GM18502 (cell line): ENCODE data around the gene FOXJ3.

Source experiments
- ATAC-seq: cut with Tn5 transposase; IDR thresholded peaks from one replicate; pipeline ENCODE4 v1.9.1; 2021; ENCODE audit warnings: mild to moderate bottlenecking; ENCODE audit not compliant: unreplicated experiment, poor library complexity

The FOXJ3 gene

GRCh38 chr1:42313970-42314369 is 21.1 kb downstream of the FOXJ3 start:
- ATAC-seq: no peak

DNA sequence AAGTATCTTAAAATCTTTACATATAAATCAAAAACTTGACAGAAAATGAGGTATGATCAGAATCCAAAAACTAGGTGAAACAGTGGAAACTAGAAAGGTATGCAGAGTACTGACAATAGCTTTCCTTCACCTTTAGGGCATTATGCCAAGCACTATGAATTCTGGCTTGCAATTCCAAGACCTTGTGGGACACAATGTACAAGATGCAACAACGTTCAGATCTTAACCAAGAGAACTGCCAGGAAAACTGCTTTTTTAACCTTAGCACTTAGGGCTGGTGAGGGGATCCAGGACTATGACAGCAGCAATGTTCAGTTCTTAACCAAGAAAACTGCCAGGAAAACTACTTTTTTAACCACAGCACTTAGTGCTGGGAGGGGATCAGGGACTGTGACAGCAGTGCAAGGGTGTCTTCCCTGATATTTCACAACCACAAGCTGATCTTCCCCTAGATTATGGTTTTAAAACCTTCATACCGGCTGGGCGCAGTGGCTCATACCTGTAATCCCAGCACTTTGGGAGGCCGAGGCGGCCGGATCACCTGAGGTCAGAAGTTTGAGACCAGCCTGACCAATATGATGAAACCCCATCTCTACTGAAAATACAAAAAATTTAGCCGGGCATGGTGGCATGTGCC is 22.3 kb downstream of the FOXJ3 start:
- no peak for ATAC-seq

GRCh38 chr1:42311897-42312296 is 23.1 kb downstream of the FOXJ3 start:
- ATAC-seq: no peak

DNA sequence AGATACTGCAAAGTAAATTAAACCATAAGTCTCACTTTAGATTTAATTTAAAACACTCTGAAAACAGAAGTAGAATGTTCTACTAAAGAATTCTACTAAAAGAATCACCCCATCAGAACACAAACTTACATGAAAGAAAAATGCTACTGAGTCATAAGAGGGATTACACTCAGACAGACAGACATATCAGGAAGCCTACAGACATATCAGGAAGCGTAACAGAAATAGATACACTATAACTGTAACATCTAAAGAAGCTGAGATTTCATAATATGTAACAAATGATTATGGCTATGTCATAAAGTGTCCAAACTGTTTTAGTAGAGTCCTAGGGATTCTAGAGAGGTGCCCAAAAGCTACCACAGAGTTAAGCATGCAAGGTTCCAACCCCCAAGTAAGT is 23.9 kb downstream of the FOXJ3 start:
- ATAC-seq: no peak

DNA sequence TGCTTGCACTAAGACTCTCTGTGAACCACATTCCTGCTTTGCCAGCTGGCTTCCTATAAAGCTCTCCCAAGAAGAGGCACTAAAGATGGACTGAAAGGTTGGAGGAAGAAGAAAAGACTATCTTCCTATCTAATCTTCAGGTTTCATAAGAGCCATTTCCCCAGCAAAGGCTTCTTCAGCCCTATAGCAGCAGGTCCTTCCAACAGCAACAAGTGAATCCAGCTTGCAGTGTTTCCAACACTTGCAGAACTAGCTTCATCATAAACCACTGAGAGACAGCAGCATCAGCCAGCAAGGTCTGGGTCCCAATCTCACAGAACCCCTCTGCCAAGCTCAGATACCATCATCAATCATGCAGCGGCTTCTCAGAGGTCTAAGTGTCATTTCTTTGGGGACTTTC is 28.1 kb downstream of the FOXJ3 start:
- no peak for ATAC-seq

- no peak for ATAC-seq
Observed at GRCh38 chr1:42305639-42306038, 29.4 kb downstream of the FOXJ3 start.

DNA sequence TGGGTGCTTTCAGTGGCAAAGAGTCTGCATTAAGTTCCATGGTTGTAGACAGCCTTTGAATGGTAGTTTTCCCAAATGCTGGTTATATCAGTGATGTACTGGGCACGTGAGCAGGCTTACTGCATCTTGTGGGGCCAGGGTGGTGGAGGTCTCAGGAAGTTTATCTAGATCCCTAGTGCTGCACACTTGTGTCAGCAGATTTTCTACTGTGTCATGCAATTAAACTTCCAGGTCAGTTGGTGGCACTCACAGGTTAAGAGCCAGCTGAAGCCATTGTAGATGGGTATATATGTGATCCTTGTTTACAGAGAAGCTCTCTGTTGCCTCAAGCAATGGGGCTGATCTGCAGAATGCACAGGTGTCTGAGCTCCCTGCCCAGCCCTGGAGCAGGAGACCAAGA is 33.0 kb downstream of the FOXJ3 start:
- no peak for ATAC-seq

DNA sequence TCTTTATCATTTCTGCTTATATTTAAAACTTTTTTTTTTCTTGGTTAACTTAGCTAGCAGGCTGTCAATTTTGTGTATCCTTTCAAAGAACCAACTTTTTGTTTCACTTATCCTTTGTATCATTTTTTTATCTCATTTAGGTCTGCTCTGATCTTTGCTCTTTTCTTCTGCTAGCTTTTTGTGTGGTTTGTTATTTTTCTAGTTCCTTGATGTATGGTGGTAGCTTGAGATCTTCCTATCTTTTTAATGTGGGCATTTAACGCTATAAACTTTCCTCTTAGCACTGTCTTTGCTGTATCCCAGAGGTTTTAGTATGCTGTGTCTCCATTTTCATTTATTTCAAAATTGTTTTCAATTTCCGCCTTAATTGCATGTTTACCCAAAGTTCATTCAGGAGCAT is 36.5 kb downstream of the FOXJ3 start:
- ATAC-seq: no peak

GRCh38 chr1:42295816-42296215 is 39.2 kb downstream of the FOXJ3 start:
- ATAC-seq: no peak

- ATAC-seq: no peak
Observed at GRCh38 chr1:42290130-42290529, 44.9 kb downstream of the FOXJ3 start.

GRCh38 chr1:42288311-42288985 is 46.6 kb downstream of the FOXJ3 start:
- no peak for ATAC-seq

DNA sequence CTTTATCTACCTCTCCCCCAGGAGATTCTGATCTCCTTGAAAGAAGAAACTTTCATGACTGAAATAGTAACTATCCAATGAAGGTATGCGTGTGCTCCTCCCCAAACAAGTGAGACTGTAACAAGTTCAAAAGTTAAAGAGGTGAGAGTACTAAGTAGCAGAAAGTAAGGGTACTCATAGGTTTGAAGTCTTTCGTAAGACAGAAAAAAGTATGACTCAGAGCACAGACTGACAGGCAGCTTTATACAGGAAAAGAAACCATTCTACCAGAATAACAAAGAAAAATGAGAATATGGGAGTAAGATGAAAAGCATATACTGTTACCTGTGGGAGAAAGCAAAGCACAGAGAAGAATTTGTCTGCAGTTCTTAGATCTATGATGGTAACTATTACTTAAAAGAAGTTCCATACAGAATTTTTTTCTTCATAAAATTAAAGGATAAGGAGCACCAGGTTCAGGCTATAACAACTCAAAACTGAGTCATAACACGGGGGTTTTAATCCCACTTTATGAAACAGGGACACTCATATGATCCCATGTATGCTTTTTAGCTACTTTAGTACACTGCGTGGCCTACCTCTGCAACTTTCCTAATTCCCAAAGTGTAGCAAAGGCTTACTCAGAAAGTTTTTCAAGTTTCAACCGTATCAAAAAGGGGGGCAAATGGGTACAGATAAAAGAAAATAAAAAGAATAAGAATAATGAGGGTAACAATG is 52.0 kb downstream of the FOXJ3 start:
- ATAC-seq: no peak

GRCh38 chr1:42282024-42282579 is 52.9 kb downstream of the FOXJ3 start:
- no peak for ATAC-seq

GRCh38 chr1:42280821-42281220 is 54.2 kb downstream of the FOXJ3 start:
- ATAC-seq: no peak

- no peak for ATAC-seq
Observed at GRCh38 chr1:42279055-42279454, 56.0 kb downstream of the FOXJ3 start.

- no peak for ATAC-seq
Observed at GRCh38 chr1:42272920-42273319, 62.1 kb downstream of the FOXJ3 start.

DNA sequence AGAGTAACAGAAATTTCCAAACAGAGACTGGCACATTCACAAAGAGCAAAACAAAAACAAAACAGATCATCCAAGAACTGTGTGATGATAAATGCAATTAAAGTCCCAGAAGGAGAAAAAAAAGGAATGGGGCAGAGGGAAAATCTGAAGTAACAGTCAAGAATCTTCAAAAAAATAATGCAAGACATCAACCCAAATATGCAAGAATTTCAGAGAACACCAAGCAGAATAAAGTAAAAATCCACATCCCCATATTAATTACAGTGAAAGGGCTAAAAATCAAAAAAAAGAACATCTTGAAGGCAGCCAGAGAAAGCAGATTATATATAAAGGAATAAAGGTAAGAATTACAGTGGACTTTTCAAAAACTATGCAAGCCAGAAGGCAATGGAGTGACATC is 67.1 kb downstream of the FOXJ3 start:
- no peak for ATAC-seq

GRCh38 chr1:42266253-42267135 is 68.5 kb downstream of the FOXJ3 start:
- ATAC-seq: no peak

- ATAC-seq: no peak
Observed at GRCh38 chr1:42264511-42265190, 70.4 kb downstream of the FOXJ3 start.

DNA sequence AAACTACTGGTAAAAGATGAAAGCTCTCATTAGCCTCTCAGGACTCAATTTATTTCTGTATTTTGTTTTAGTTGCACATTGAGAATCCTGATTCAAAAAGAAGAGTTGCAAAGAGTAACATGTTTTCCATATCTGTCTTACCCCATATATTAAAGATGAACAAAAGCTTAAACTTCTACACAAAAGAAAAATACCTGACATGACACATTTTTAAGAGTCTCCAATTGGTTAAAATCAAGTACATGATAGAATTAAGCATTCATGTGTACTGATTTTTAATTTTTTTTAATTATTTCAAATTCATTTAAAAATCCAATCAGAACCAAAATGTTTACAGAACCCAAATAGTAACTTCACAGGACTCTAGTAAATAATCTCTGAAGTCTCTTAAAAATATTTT is 72.0 kb downstream of the FOXJ3 start:
- no peak for ATAC-seq
